ENCODE measurements around the gene PRKN.

DNA sequence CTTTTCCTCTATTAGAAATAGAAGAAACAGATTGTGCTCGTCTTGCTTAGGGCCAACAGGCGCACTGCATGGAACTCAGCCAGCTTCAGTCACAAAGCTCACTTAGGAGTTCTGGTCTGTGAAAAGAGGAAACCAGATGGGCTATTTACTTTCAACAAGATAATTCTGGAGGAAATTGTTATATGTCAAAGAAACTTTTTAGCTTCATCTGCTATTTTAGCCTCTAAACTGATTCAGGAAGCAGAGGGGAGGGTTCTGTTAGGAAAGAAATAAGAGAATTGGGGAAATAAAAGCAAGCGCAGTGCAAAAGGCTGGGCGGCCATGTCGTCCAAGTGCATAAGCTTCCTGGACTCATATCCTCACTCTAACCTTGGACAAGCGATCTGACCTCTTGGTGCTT lies 21.3 kb downstream of the PRKN start:
- TF ChIP-seq, protein P1, sequence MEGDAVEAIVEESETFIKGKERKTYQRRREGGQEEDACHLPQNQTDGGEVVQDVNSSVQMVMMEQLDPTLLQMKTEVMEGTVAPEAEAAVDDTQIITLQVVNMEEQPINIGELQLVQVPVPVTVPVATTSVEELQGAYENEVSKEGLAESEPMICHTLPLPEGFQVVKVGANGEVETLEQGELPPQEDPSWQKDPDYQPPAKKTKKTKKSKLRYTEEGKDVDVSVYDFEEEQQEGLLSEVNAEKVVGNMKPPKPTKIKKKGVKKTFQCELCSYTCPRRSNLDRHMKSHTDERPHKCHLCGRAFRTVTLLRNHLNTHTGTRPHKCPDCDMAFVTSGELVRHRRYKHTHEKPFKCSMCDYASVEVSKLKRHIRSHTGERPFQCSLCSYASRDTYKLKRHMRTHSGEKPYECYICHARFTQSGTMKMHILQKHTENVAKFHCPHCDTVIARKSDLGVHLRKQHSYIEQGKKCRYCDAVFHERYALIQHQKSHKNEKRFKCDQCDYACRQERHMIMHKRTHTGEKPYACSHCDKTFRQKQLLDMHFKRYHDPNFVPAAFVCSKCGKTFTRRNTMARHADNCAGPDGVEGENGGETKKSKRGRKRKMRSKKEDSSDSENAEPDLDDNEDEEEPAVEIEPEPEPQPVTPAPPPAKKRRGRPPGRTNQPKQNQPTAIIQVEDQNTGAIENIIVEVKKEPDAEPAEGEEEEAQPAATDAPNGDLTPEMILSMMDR (IDR thresholded peaks at IDR 0.05; ENCODE audit: low read length): no peak
- no peak for TF ChIP-seq EZH2 (IDR thresholded peaks at IDR 0.05; ENCODE audit: borderline replicate concordance, low read length)

Measured in OCI-LY1 (cell line).